ENCODE measurements around the gene PLEKHO2. TPM values are rescaled to one million over a fixed set of nuclear protein-coding genes. Genes with fewer than 3 reads are reported as not detected.

Gene PLEKHO2
- total RNA-seq, 2 experiments from 2014 or later, result 15.3 to 15.6 TPM

DNA sequence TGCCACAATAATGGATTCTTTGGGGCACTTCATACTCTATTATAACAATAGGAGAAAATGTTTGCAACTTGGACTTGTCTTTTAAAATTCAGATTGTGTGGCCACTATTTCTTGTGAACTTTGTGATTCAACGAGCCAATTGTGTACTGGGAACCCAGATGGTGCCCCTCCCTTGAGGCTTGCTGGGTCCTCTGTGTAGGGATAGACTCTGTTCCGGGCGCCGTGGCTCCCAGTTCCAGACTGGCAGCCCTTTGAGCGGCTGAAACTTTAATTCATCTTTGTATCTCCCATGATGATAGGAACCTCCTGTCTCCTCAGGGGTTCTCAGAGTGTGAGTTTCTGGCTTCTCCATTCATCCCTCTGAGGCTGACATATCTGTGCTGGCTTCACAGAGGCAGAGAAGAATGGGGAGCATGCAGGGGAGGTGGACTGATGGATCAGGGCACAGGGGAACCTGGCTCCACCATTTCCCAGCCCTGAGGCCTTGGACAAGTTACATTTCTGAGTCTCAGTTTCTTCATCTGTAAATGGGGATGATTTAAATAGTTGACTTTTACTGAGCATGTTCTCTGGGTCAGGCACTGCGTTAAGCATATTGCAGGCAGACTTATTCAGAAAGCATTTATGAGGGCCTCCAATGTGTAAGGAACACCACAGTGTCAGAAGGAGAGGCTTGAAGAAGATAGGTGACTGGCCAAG lies 54.8 kb downstream of the PLEKHO2 start:
- ChIA-PET CTCF (interaction anchor here (1.0 to 5.0 kb wide), 2 partner anchors 61 to 87 kb away, joined by 3 to 34 read pairs; no protein-coding TSS in a partner anchor), POLR2A (no interaction called here)
- Mint-ChIP-seq H3K9me3 (peaks cover 13% of the 10 kb centered on the region), H3K4me3 (peak overlapping the region; percentile 95), H3K4me1 (ENCODE audit: low read depth) (peaks cover 51% of the 10 kb centered on the region), H3K36me3 (peaks cover 16% of the 10 kb centered on the region), H3K27ac (peak overlapping the region; percentile 99), H3K27me3 (no peaks in the 10 kb centered on the region)
- intact Hi-C loops (cut with micrococcal nuclease), result loop anchor here (10.0 kb wide), 1 partner anchor 1392 kb away; the partner anchor contains the start of gene USP3
- DNase-seq, result no peak

- no peaks in the 10 kb centered on the region for H3K27me3 Mint-ChIP-seq
- peaks cover 17% of the 10 kb centered on the region for H3K9me3 Mint-ChIP-seq
- no peak overlapping the region for H3K4me3 Mint-ChIP-seq
- ChIA-PET POLR2A (no interaction called here), CTCF (interaction anchor here (1.0 kb wide), 1 partner anchor 88 kb away, joined by 3 read pairs; no protein-coding TSS in a partner anchor)
- DNase-seq, result no peak
- H3K27ac Mint-ChIP-seq, result peak overlapping the region; percentile 41
- intact Hi-C loops (cut with micrococcal nuclease), result loop anchor here (10.0 kb wide), 1 partner anchor 1393 kb away; the partner anchor contains the start of gene USP3
- peaks cover 16% of the 10 kb centered on the region for H3K36me3 Mint-ChIP-seq
- peaks cover 50% of the 10 kb centered on the region for H3K4me1 Mint-ChIP-seq (ENCODE audit: low read depth)
Measured at GRCh38 chr15:64897345-64897985, 55.8 kb downstream of the PLEKHO2 start.

DNA sequence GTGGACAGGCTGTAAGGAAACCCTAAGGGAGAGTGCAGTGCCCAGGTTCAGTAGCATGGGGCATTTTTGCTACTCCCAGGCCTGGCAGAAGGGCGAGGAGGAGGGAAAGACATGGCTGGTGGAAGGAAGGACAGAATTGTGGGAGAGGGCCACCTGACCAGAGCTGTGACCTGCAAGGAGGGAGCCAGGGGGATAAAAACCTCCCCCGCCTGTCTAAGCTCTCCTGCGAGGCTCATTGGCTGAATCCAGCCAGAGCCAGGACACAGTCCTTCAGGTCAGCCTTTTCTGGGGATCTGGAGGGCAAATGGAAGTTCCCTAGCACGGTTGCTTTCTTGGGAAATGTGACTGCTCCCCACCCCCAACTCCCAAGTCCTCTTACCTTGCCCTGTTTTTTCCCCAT lies 56.7 kb downstream of the PLEKHO2 start:
- ChIA-PET POLR2A (no interaction called here), CTCF (no interaction called here)
- H3K27me3 Mint-ChIP-seq, result no peaks in the 10 kb centered on the region
- DNase-seq, result no peak
- H3K4me1 Mint-ChIP-seq (ENCODE audit: low read depth), result peaks cover 51% of the 10 kb centered on the region
- H3K9me3 Mint-ChIP-seq, result peaks cover 17% of the 10 kb centered on the region
- intact Hi-C loops (cut with micrococcal nuclease), result loop anchor here (10.0 kb wide), 1 partner anchor 1394 kb away; the partner anchor contains the start of gene USP3
- no peak overlapping the region for H3K4me3 Mint-ChIP-seq
- H3K36me3 Mint-ChIP-seq, result peaks cover 16% of the 10 kb centered on the region
- H3K27ac Mint-ChIP-seq, result no peak overlapping the region

DNA sequence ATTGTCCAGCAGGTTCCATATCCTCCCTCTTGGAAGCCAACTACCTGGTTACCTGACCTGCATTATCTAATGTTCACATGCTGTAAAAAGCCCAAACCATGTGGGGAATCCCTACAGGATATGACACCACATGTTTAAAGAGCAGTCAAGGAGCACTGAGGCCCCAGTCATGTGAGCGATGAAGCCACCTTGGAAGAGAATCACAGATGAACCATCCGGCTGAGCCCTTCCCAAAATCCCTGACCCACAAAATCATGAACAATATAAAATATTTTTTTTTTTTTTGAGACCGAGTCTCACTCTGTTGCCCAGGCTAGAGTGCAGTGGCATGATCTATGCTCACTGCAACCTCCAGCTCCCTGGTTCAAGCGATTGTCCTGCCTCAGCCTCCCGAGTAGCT lies 59.4 kb downstream of the PLEKHO2 start:
- Mint-ChIP-seq H3K27me3 (no peaks in the 10 kb centered on the region), H3K36me3 (peaks cover 9% of the 10 kb centered on the region), H3K27ac (no peak overlapping the region), H3K9me3 (peaks cover 17% of the 10 kb centered on the region), H3K4me1 (ENCODE audit: low read depth) (peaks cover 49% of the 10 kb centered on the region), H3K4me3 (no peak overlapping the region)
- DNase-seq, result no peak
- POLR2A ChIA-PET, result interaction anchor here (1.0 to 5.4 kb wide), 3 partner anchors 7 to 62 kb away, joined by 3 to 36 read pairs (median 5); partner anchors contain the start of gene ANKDD1A
- intact Hi-C loops (cut with micrococcal nuclease), result no loop called here
- CTCF ChIA-PET, result interaction anchor here (1.1 to 6.8 kb wide), 2 partner anchors 7 to 18 kb away, joined by 3 to 60 read pairs; no protein-coding TSS in a partner anchor

DNA sequence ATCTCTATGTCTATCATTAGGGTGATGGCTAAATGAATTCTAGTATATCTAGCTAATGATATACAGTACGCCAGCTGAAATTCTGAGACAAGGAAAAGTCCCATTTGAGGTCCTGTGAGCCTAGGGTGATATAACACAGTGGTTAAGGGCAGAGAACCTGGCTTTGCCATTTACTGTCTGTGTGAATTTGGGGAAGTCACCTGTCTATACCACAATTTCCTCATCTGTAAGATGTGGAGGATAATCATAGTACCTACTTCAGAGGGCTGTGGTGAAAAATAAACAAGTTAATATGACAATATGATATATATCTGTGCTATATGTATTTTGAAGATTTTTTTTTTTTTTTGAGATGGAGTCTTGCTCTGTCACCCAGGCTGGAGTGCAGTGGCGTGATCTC lies 60.2 kb downstream of the PLEKHO2 start:
- DNase-seq, result no peak
- Mint-ChIP-seq H3K4me1 (ENCODE audit: low read depth) (peaks cover 43% of the 10 kb centered on the region), H3K27me3 (no peaks in the 10 kb centered on the region), H3K36me3 (peaks cover 9% of the 10 kb centered on the region), H3K4me3 (no peak overlapping the region), H3K27ac (peak overlapping the region; percentile 45), H3K9me3 (peaks cover 17% of the 10 kb centered on the region)
- ChIA-PET CTCF (interaction anchor here (1.1 to 6.8 kb wide), 2 partner anchors 8 to 18 kb away, joined by 3 to 60 read pairs; no protein-coding TSS in a partner anchor), POLR2A (interaction anchor here (1.2 to 5.4 kb wide), 2 partner anchors 8 to 10 kb away, joined by 5 to 36 read pairs; partner anchors contain the start of gene ANKDD1A)
- intact Hi-C loops (cut with micrococcal nuclease), result loop anchor here (2.0 kb wide), 1 partner anchor 77 kb away; the partner anchor contains the start of gene PIF1

GRCh38 chr15:64902863-64903262 lies 61.1 kb downstream of the PLEKHO2 start:
- POLR2A ChIA-PET, result interaction anchor here (0.7 to 5.4 kb wide), 3 partner anchors 9 to 58 kb away, joined by 3 to 36 read pairs (median 4); no protein-coding TSS in a partner anchor
- no peaks in the 10 kb centered on the region for H3K27me3 Mint-ChIP-seq
- H3K9me3 Mint-ChIP-seq, result peaks cover 17% of the 10 kb centered on the region
- peaks cover 9% of the 10 kb centered on the region for H3K36me3 Mint-ChIP-seq
- DNase-seq, result no peak
- H3K4me1 Mint-ChIP-seq (ENCODE audit: low read depth), result peaks cover 38% of the 10 kb centered on the region
- no peak overlapping the region for H3K4me3 Mint-ChIP-seq
- CTCF ChIA-PET, result interaction anchor here (0.7 to 6.8 kb wide), 6 partner anchors 9 to 773 kb away, joined by 3 to 60 read pairs (median 6); no protein-coding TSS in a partner anchor
- peak overlapping the region; percentile 76 for H3K27ac Mint-ChIP-seq
- intact Hi-C loops (cut with micrococcal nuclease), result loop anchor here (2.0 kb wide), 1 partner anchor 78 kb away; the partner anchor contains the start of gene PIF1

DNA sequence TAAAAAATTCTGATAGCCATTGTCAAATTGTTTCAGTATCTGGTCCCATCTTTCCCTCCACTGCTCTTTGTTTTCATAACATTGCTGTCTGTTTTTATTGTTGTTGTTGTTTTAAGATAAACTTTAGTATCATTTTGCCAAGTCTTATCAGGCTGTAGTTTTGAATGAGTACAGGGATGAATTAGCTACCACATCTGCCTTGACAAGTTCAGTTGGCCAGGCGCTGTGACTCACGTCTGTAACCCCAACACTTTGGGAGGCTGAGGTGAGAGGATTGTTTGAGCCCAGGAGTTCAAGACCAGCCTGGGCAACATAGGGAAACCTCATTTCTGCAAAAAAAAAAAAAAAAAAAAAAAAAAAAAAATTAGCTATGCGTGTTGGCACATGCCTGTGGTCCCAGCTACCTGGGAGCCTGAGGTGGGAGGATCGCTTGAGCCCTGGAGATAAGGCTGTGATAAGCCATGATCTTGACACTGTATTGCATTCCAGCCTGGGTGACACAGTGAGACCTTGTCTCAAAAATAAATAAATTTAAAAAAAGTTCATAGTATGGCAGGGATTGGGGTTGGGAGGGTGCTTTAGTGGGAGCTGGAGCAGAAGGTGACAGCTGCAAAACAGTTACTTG lies 61.7 kb downstream of the PLEKHO2 start:
- peak overlapping the region; percentile 76 for H3K27ac Mint-ChIP-seq
- H3K4me1 Mint-ChIP-seq (ENCODE audit: low read depth), result peaks cover 34% of the 10 kb centered on the region
- POLR2A ChIA-PET, result interaction anchor here (0.7 to 5.4 kb wide), 5 partner anchors 9 to 219 kb away, joined by 3 to 36 read pairs (median 3); no protein-coding TSS in a partner anchor
- intact Hi-C loops (cut with micrococcal nuclease), result loop anchor here (2.0 kb wide), 1 partner anchor 79 kb away; the partner anchor contains the start of gene PIF1
- CTCF ChIA-PET, result interaction anchor here (0.7 to 6.8 kb wide), 7 partner anchors 9 to 774 kb away, joined by 3 to 60 read pairs (median 4); no protein-coding TSS in a partner anchor
- H3K4me3 Mint-ChIP-seq, result no peak overlapping the region
- H3K9me3 Mint-ChIP-seq, result peaks cover 17% of the 10 kb centered on the region
- peaks cover 9% of the 10 kb centered on the region for H3K36me3 Mint-ChIP-seq
- no peaks in the 10 kb centered on the region for H3K27me3 Mint-ChIP-seq
- peak; percentile 52 for DNase-seq

DNA sequence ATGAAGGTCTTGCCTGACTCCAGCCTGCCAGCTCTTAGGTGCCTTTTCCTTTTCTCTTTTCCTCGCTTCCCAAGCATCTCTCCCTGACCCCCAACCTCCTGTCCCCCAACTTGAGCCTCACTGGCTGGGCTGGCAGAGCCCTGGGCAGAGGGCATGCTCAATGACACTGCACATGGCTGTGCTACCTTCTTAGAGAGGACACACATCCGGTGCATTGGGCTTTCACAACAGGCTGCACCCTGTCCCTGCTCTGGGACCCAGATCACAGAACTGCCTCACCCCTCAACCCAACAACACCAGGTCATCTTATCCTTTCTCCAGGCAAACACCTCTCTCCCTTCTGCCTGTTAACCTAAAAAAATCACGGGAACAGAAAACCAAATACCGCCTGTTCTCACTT lies 62.5 kb downstream of the PLEKHO2 start:
- Mint-ChIP-seq H3K9me3 (peaks cover 17% of the 10 kb centered on the region), H3K4me1 (ENCODE audit: low read depth) (peaks cover 34% of the 10 kb centered on the region), H3K27me3 (no peaks in the 10 kb centered on the region), H3K27ac (no peak overlapping the region), H3K36me3 (peaks cover 9% of the 10 kb centered on the region), H3K4me3 (no peak overlapping the region)
- intact Hi-C loops (cut with micrococcal nuclease), result no loop called here
- ChIA-PET POLR2A (interaction anchor here (5.4 kb wide), 1 partner anchor 10 kb away, joined by 36 read pairs; no protein-coding TSS in a partner anchor), CTCF (interaction anchor here (0.8 to 6.8 kb wide), 8 partner anchors 9 to 172 kb away, joined by 3 to 60 read pairs (median 4); no protein-coding TSS in a partner anchor)
- DNase-seq, result no peak

DNA sequence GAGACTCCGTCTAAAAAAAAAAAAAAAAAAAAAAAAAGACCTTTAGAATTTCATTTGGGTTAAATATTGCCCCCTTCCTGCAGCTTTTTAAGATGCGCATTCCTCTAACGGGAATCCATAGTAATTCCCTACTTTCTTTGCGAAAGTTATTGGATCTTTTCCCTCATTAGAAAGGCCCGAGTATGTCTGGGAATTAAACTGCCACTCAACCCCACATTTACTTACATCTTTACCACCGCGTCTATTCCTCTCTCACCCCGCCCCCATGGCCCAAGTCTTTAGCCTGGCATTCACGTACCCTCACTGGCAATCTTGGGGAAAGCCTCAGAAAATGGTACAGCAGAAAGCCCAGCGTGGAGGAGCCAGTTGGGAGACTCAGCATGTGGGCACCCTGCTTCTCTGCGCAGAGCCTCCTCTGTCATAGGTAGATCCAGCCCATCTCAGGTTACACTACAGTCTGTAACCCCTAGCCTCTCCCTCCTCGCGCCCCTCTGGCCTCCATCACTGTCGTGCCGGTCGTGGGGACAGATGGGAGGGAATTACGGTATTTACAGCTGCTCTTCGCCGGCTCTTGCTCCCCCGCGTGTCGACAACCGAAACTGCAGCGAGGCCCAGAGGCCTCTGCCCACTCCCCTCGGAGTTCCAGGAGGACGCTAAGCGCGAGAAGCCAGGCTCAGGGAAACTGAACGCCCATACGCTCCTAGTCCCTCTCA lies 63.6 kb downstream of the PLEKHO2 start:
- Mint-ChIP-seq H3K9me3 (peaks cover 13% of the 10 kb centered on the region), H3K4me1 (ENCODE audit: low read depth) (peaks cover 34% of the 10 kb centered on the region), H3K36me3 (peaks cover 6% of the 10 kb centered on the region), H3K27ac (peak overlapping the region; percentile 39), H3K27me3 (no peaks in the 10 kb centered on the region), H3K4me3 (peak overlapping the region; percentile 72)
- intact Hi-C loops (cut with micrococcal nuclease), result loop anchor here (1.0 kb wide), 2 partner anchors 11 to 174 kb away; no protein-coding TSS in a partner anchor
- DNase-seq, result peak; percentile 88
- POLR2A ChIA-PET, result interaction anchor here (1.3 to 5.4 kb wide), 2 partner anchors 11 to 21 kb away, joined by 3 to 36 read pairs; no protein-coding TSS in a partner anchor
- CTCF ChIA-PET, result interaction anchor here (0.7 to 6.8 kb wide), 16 partner anchors 12 to 220 kb away, joined by 3 to 60 read pairs (median 4); partner anchors contain the start of gene PIF1

GRCh38 chr15:64905941-64906340 lies 64.2 kb downstream of the PLEKHO2 start:
- CTCF ChIA-PET, result interaction anchor here (1.0 to 6.8 kb wide), 14 partner anchors 12 to 221 kb away, joined by 3 to 60 read pairs (median 4); no protein-coding TSS in a partner anchor
- POLR2A ChIA-PET, result interaction anchor here (1.3 to 5.4 kb wide), 2 partner anchors 12 to 22 kb away, joined by 3 to 36 read pairs; no protein-coding TSS in a partner anchor
- Mint-ChIP-seq H3K27ac (no peak overlapping the region), H3K36me3 (peaks cover 3% of the 10 kb centered on the region), H3K27me3 (no peaks in the 10 kb centered on the region), H3K4me1 (ENCODE audit: low read depth) (peaks cover 34% of the 10 kb centered on the region), H3K9me3 (peaks cover 10% of the 10 kb centered on the region), H3K4me3 (no peak overlapping the region)
- no peak for DNase-seq
- intact Hi-C loops (cut with micrococcal nuclease), result loop anchor here (1.0 kb wide), 2 partner anchors 12 to 175 kb away; no protein-coding TSS in a partner anchor

All from activated CD4-positive, alpha-beta memory T cell treated with anti-CD3 and anti-CD28 coated beads for 36 hours (primary cell).